ENCODE measurements around the gene PEMT. TPM values are rescaled to one million over a fixed set of nuclear protein-coding genes. Genes with fewer than 3 reads are reported as not detected.

Gene PEMT
- total RNA-seq, 4 donors from 2014 or later = 54.6 to 76.9 (median 63.0) TPM

DNA sequence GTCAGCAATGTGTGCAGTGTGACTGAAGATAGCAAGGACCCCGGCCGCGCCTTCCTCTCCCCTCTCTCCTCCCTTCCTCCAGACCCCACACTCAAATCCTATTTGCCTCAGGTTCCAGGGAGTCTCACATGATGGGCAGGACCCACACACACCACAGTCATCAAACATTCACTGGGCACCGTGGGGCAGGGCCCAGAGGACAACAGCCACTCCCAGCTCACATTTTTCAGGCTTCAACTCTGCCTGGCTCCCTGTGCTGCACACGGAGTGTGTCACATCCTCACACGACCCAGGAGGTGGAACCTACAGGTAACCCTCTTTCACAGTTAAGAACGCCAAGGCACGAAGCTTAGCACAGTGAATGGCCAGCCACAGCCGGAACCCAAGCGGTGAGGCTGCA, 30.5 kb downstream of the PEMT start:
- TF ChIP-seq, protein P1, sequence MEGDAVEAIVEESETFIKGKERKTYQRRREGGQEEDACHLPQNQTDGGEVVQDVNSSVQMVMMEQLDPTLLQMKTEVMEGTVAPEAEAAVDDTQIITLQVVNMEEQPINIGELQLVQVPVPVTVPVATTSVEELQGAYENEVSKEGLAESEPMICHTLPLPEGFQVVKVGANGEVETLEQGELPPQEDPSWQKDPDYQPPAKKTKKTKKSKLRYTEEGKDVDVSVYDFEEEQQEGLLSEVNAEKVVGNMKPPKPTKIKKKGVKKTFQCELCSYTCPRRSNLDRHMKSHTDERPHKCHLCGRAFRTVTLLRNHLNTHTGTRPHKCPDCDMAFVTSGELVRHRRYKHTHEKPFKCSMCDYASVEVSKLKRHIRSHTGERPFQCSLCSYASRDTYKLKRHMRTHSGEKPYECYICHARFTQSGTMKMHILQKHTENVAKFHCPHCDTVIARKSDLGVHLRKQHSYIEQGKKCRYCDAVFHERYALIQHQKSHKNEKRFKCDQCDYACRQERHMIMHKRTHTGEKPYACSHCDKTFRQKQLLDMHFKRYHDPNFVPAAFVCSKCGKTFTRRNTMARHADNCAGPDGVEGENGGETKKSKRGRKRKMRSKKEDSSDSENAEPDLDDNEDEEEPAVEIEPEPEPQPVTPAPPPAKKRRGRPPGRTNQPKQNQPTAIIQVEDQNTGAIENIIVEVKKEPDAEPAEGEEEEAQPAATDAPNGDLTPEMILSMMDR (IDR thresholded peaks at IDR 0.05; ENCODE audit: low read depth) = no peak

DNA sequence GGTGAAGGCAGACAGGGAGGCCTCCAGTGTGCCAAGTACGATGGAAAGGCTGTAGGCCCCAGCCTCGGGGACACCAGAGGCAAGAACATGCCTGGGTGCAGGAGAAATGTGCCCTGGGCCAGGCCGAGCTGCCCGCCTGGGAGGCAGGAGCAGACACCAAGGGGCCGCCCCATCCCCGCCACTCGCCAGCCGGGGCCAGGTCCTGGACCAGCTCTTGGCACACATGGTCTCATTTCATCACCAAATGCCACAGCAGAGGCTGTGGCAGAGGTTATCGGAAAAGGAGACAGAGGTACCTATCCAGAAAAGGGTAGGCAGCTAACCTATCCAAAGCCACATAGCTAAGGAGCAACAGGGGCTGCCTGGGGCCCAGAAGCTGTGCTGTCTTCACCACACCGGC, 31.3 kb downstream of the PEMT start:
- TF ChIP-seq, protein P1 (IDR thresholded peaks at IDR 0.05; ENCODE audit: low read depth) = no peak

DNA sequence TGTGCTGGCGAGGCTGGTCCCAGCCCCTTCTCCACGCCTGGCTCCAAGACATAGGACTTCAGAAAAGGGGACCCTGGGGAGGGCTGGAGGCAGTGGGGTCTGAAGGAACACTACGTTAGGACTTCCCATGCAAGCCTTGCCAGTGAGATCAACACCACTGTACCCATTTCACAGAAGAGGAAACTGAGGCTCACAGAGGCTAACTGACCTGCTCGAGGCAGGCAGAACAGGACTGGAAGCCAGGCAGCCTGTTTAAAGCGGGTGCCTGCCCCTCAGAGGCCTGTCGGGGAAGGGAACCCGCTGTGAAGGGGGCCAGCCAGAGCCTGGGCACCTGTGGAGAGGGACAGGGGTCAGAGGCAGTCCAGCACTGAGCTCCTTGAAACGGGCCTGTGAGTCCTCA, 32.3 kb downstream of the PEMT start:
- TF ChIP-seq, protein P1 (IDR thresholded peaks at IDR 0.05; ENCODE audit: low read depth) = no peak

DNA sequence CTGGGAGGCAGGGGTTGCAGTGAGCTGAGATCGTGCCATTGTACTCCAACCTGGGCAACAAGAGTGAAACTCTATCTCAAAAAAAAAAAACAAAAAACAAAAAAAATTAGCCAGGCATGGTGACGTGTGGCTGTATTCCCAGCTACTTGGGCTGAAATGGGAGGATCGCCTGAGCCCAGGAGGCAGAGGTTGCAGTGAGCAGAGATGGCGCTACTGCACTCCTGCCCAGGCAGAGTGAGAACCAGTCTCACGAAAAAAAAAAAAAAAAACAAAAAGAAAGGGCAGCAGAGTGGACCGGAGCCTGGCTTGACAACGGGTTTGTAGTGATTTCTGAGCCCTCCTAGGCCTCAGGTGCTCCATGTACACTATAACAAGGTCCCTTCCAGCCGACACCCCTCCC, 33.1 kb downstream of the PEMT start:
- TF ChIP-seq, protein P1 (IDR thresholded peaks at IDR 0.05; ENCODE audit: low read depth) = no peak

DNA sequence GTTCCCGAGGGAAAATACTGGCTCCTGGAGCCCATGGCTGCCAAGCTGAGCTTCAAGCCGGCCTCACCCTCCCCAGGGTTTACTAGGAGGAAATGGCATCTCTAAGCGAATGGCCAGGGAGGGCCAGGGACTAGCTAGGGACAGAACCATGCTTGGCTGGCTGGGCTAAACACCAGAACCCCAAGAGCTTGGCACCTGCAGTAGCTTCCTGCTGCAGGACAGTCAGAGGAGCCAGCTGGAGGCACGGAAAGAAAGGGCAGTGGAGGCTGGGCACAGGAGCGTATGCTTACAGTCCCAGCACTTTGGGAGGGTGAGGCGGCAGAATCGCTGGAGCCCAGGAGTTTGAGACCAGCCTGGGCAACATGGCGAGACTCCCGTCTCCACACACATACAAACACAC, 33.7 kb downstream of the PEMT start:
- TF ChIP-seq, protein P1 (IDR thresholded peaks at IDR 0.05; ENCODE audit: low read depth) = no peak

DNA sequence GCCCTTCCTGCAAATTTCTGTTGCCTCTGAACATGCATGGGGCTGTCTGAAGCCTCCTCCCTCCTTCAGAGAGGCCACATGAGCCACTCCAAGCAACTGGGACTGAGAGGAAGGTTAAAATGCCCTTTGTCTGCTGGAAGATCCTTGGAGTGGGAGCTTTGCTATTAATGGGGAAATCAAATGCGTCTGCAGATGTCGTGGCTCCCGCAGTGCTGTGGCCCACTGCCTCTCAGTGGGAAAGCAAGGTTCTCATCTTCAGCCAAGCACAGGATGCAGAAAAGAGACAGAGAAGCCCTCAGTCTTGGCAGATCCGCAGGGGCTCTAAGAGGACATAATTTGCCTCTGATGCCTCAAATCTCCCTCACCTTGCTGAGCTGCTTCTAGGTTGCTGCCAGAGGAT, 34.8 kb downstream of the PEMT start:
- TF ChIP-seq, protein P1 (IDR thresholded peaks at IDR 0.05; ENCODE audit: low read depth) = no peak

DNA sequence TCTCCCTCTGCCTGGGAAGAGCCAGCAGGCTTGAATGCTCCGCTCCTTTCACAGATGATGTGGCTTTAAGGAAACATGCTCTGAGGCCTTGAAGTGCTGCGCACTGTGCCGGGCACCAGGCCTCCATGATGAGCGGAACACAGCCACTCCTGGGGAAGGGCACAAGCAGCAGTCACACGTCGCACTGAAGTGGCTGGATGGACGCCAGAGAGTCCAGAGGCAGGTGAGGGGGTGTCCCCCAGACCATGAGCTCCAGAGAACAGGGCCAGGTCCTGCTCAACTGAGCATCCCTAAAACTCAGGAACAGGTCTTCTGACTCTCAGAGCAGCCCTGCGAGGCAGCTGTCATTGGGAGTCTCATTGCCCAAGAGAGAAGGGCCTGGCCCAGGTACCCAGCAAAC, 35.6 kb downstream of the PEMT start:
- TF ChIP-seq, protein P1 (IDR thresholded peaks at IDR 0.05; ENCODE audit: low read depth) = no peak
